Panc1 (cell line): ENCODE measurements around the gene MYG1.

Source experiments
- REST ChIP-seq, 2 experiments: IDR thresholded peaks; 2 replicates each; pipeline ENCODE4 v1.6.1; 2011 to 2012; ENCODE audit warnings: low read depth in 2 of 2, control low read depth in 1 of 2, low read length in 1 of 2, mild to moderate bottlenecking in 1 of 2, moderate library complexity in 1 of 2; ENCODE audit not compliant: insufficient read depth in 1 of 2
- SIN3A ChIP-seq: IDR thresholded peaks from 2 replicates; pipeline ENCODE4 v1.6.1; 2012; ENCODE audit warnings: low read depth, mild to moderate bottlenecking, low read length, moderate library complexity, borderline replicate concordance; ENCODE audit not compliant: insufficient read depth
- TF ChIP-seq, protein P1 (sequence below): fragments of 450-650 bp; IDR thresholded peaks from 2 replicates; pipeline ENCODE4 v1.5.1; 2017; ENCODE audit warnings: mild to moderate bottlenecking

DNA sequence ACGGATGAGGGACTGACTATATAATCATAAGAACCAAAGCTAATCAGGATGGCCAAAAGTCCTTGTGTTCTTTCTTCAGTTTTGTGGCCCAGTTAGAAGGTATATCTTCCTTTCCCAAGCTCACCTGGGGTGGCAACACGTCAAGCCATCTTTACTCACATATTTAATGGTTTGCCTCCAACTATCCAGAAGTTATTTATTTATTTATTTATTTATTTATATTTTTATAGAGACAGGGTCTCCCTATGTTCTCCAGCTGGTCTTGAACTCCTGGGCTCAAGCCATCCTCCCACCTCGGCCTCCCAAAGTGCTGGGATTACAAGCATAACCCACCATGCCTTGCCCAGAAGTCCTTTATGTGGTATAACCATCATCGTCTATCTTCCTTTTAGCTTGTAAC lies 48.4 kb downstream of the MYG1 start:
- TF ChIP-seq SIN3A (no peak), REST (IDR thresholded peaks at IDR 0.05; ENCODE audit: insufficient read depth in 1 of 2, low read depth in 2 of 2, low read length in 1 of 2) (no peak)
- TF ChIP-seq, protein P1, sequence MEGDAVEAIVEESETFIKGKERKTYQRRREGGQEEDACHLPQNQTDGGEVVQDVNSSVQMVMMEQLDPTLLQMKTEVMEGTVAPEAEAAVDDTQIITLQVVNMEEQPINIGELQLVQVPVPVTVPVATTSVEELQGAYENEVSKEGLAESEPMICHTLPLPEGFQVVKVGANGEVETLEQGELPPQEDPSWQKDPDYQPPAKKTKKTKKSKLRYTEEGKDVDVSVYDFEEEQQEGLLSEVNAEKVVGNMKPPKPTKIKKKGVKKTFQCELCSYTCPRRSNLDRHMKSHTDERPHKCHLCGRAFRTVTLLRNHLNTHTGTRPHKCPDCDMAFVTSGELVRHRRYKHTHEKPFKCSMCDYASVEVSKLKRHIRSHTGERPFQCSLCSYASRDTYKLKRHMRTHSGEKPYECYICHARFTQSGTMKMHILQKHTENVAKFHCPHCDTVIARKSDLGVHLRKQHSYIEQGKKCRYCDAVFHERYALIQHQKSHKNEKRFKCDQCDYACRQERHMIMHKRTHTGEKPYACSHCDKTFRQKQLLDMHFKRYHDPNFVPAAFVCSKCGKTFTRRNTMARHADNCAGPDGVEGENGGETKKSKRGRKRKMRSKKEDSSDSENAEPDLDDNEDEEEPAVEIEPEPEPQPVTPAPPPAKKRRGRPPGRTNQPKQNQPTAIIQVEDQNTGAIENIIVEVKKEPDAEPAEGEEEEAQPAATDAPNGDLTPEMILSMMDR, result no peak
